Activated naive CD8-positive, alpha-beta T cell treated with anti-CD3 and anti-CD28 coated beads, Interleukin-2, amount 10 ng/mL, durations not matched to agents 7 days and 5 days (primary cell): Measurements from ENCODE around the gene ANK3. TPM values are rescaled to one million over a fixed set of nuclear protein-coding genes. Genes with fewer than 3 reads are reported as not detected.

ENCODE experiments used
- ATAC-seq: fragments of 150-1000 bp; cut with Tn5 transposase; one replicate; pipeline ENCODE4 v1.10.0; 2021; ENCODE audit warnings: low read depth, moderate library complexity
- POLR2A ChIA-PET: fragments of 350-600 bp; sonication (Branson Sonifier 250); formaldehyde crosslinking; loops from one replicate; lab custom pipeline; 2021; ENCODE audit warnings: antibody characterized with exemption; lab: Charles Lee
- DNase-seq: peaks from one replicate; pipeline ENCODE4 v3.0.0; 2021
- H3K27ac Mint-ChIP-seq: one replicate; pipeline ENCODE4 v1.8.0; 2022; ENCODE audit warnings: mild to moderate bottlenecking, mixed read lengths
- H3K27me3 Mint-ChIP-seq: one replicate; pipeline ENCODE4 v1.8.0; 2022; ENCODE audit warnings: mild to moderate bottlenecking, moderate library complexity, mixed read lengths
- H3K36me3 Mint-ChIP-seq: one replicate; pipeline ENCODE4 v1.8.0; 2021; ENCODE audit warnings: mild to moderate bottlenecking, mixed read lengths
- H3K4me1 Mint-ChIP-seq: one replicate; pipeline ENCODE4 v1.8.0; 2021; ENCODE audit warnings: mixed read lengths
- H3K4me3 Mint-ChIP-seq: one replicate; pipeline ENCODE4 v1.8.0; 2022; ENCODE audit warnings: mild to moderate bottlenecking, moderate library complexity, mixed read lengths
- H3K9me3 Mint-ChIP-seq: one replicate; pipeline ENCODE4 v1.8.0; 2021; ENCODE audit warnings: mixed read lengths
- total RNA-seq, 2 experiments: library from RNA; stranded (reverse); gene quantifications; one replicate each; pipeline ENCODE4 v1.2.3, GENCODE V29; 2021

ANK3 gene
- total RNA-seq, 2 experiments from 2014 or later = 3.6 to 4.8 TPM

- H3K4me1 Mint-ChIP-seq = no peaks in the 10 kb centered on the region
- DNase-seq (no peak), ATAC-seq (no peak)
- no peaks in the 10 kb centered on the region for H3K27me3 Mint-ChIP-seq
- no peak overlapping the region for H3K27ac Mint-ChIP-seq
- H3K9me3 Mint-ChIP-seq = no peaks in the 10 kb centered on the region
- H3K4me3 Mint-ChIP-seq = no peak overlapping the region
- H3K36me3 Mint-ChIP-seq = no peaks in the 10 kb centered on the region
- POLR2A ChIA-PET = no interaction called here
Measured at GRCh38 chr10:60338786-60339185, 50.9 kb downstream of the ANK3 start.

- no peak overlapping the region for H3K4me3 Mint-ChIP-seq
- no peak for ATAC-seq
- POLR2A ChIA-PET = no interaction called here
- H3K4me1 Mint-ChIP-seq = no peaks in the 10 kb centered on the region
- no peaks in the 10 kb centered on the region for H3K36me3 Mint-ChIP-seq
- DNase-seq = no peak
- H3K27ac Mint-ChIP-seq = no peak overlapping the region
- no peaks in the 10 kb centered on the region for H3K9me3 Mint-ChIP-seq
- H3K27me3 Mint-ChIP-seq = no peaks in the 10 kb centered on the region
Measured at GRCh38 chr10:60338002-60338564, 51.6 kb downstream of the ANK3 start.

- H3K36me3 Mint-ChIP-seq = no peaks in the 10 kb centered on the region
- ATAC-seq (no peak), DNase-seq (no peak)
- H3K4me1 Mint-ChIP-seq = no peaks in the 10 kb centered on the region
- H3K27ac Mint-ChIP-seq = no peak overlapping the region
- POLR2A ChIA-PET = no interaction called here
- H3K4me3 Mint-ChIP-seq = no peak overlapping the region
- no peaks in the 10 kb centered on the region for H3K27me3 Mint-ChIP-seq
- H3K9me3 Mint-ChIP-seq = no peaks in the 10 kb centered on the region
Measured at GRCh38 chr10:60336901-60337630, 52.6 kb downstream of the ANK3 start.

- Mint-ChIP-seq H3K36me3 (no peaks in the 10 kb centered on the region), H3K9me3 (no peaks in the 10 kb centered on the region), H3K27ac (no peak overlapping the region), H3K4me1 (no peaks in the 10 kb centered on the region), H3K4me3 (no peak overlapping the region), H3K27me3 (no peaks in the 10 kb centered on the region)
- no peak for ATAC-seq
- POLR2A ChIA-PET = no interaction called here
- DNase-seq = no peak
Measured at GRCh38 chr10:60335708-60336107, 54.0 kb downstream of the ANK3 start.

GRCh38 chr10:60334991-60335390, 54.7 kb downstream of the ANK3 start:
- Mint-ChIP-seq H3K36me3 (no peaks in the 10 kb centered on the region), H3K27me3 (no peaks in the 10 kb centered on the region), H3K27ac (no peak overlapping the region), H3K4me3 (no peak overlapping the region), H3K4me1 (no peaks in the 10 kb centered on the region), H3K9me3 (no peaks in the 10 kb centered on the region)
- DNase-seq (no peak), ATAC-seq (no peak)
- POLR2A ChIA-PET = no interaction called here

GRCh38 chr10:60332371-60332770, 57.3 kb downstream of the ANK3 start:
- Mint-ChIP-seq H3K27ac (no peak overlapping the region), H3K27me3 (no peaks in the 10 kb centered on the region), H3K4me1 (no peaks in the 10 kb centered on the region), H3K4me3 (no peak overlapping the region), H3K9me3 (no peaks in the 10 kb centered on the region), H3K36me3 (no peaks in the 10 kb centered on the region)
- ATAC-seq (no peak), DNase-seq (no peak)
- POLR2A ChIA-PET = no interaction called here

- H3K36me3 Mint-ChIP-seq = no peaks in the 10 kb centered on the region
- H3K4me1 Mint-ChIP-seq = no peaks in the 10 kb centered on the region
- no peak overlapping the region for H3K27ac Mint-ChIP-seq
- H3K9me3 Mint-ChIP-seq = no peaks in the 10 kb centered on the region
- no peak for ATAC-seq
- no peaks in the 10 kb centered on the region for H3K27me3 Mint-ChIP-seq
- DNase-seq = no peak
- POLR2A ChIA-PET = no interaction called here
- H3K4me3 Mint-ChIP-seq = no peak overlapping the region
Measured at GRCh38 chr10:60331886-60332285, 57.8 kb downstream of the ANK3 start.

- Mint-ChIP-seq H3K4me1 (no peaks in the 10 kb centered on the region), H3K27ac (no peak overlapping the region), H3K27me3 (no peaks in the 10 kb centered on the region), H3K36me3 (no peaks in the 10 kb centered on the region), H3K9me3 (no peaks in the 10 kb centered on the region), H3K4me3 (no peak overlapping the region)
- DNase-seq = no peak
- no peak for ATAC-seq
- POLR2A ChIA-PET = no interaction called here
Measured at GRCh38 chr10:60323162-60323561, 66.5 kb downstream of the ANK3 start.

- POLR2A ChIA-PET = no interaction called here
- ATAC-seq (no peak), DNase-seq (no peak)
- no peak overlapping the region for H3K4me3 Mint-ChIP-seq
- H3K9me3 Mint-ChIP-seq = no peaks in the 10 kb centered on the region
- H3K27me3 Mint-ChIP-seq = no peaks in the 10 kb centered on the region
- H3K4me1 Mint-ChIP-seq = no peaks in the 10 kb centered on the region
- no peak overlapping the region for H3K27ac Mint-ChIP-seq
- no peaks in the 10 kb centered on the region for H3K36me3 Mint-ChIP-seq
Measured at GRCh38 chr10:60320666-60321065, 69.0 kb downstream of the ANK3 start.

- Mint-ChIP-seq H3K9me3 (no peaks in the 10 kb centered on the region), H3K4me3 (no peak overlapping the region), H3K36me3 (no peaks in the 10 kb centered on the region), H3K27ac (no peak overlapping the region), H3K27me3 (no peaks in the 10 kb centered on the region), H3K4me1 (no peaks in the 10 kb centered on the region)
- POLR2A ChIA-PET = no interaction called here
- no peak for DNase-seq
- ATAC-seq = no peak
Measured at GRCh38 chr10:60316029-60316428, 73.6 kb downstream of the ANK3 start.

- Mint-ChIP-seq H3K9me3 (no peaks in the 10 kb centered on the region), H3K27ac (no peak overlapping the region), H3K4me3 (no peak overlapping the region), H3K4me1 (no peaks in the 10 kb centered on the region), H3K36me3 (no peaks in the 10 kb centered on the region), H3K27me3 (no peaks in the 10 kb centered on the region)
- no peak for ATAC-seq
- no peak for DNase-seq
- POLR2A ChIA-PET = no interaction called here
Measured at GRCh38 chr10:60315311-60315710, 74.4 kb downstream of the ANK3 start.

- no peak overlapping the region for H3K4me3 Mint-ChIP-seq
- DNase-seq (no peak), ATAC-seq (no peak)
- no peaks in the 10 kb centered on the region for H3K9me3 Mint-ChIP-seq
- H3K36me3 Mint-ChIP-seq = no peaks in the 10 kb centered on the region
- no peak overlapping the region for H3K27ac Mint-ChIP-seq
- H3K27me3 Mint-ChIP-seq = peaks cover 3% of the 10 kb centered on the region
- H3K4me1 Mint-ChIP-seq = no peaks in the 10 kb centered on the region
- POLR2A ChIA-PET = no interaction called here
Measured at GRCh38 chr10:60314069-60314940, 75.4 kb downstream of the ANK3 start.

GRCh38 chr10:60313589-60313952, 76.1 kb downstream of the ANK3 start:
- no peak overlapping the region for H3K27ac Mint-ChIP-seq
- POLR2A ChIA-PET = no interaction called here

More at GRCh38 chr10:60313589-60313952, 76.1 kb downstream of the ANK3 start:
- H3K9me3 Mint-ChIP-seq = no peaks in the 10 kb centered on the region
- no peak overlapping the region for H3K4me3 Mint-ChIP-seq
- H3K4me1 Mint-ChIP-seq = no peaks in the 10 kb centered on the region
- ATAC-seq = no peak
- no peak for DNase-seq
- H3K27me3 Mint-ChIP-seq = peaks cover 3% of the 10 kb centered on the region
- no peaks in the 10 kb centered on the region for H3K36me3 Mint-ChIP-seq
